Uterus (tissue), 2 donors: ENCODE data around the gene A4GALT.

ENCODE experiments used
- POLR2A ChIP-seq, 2 donors: fragments of 450-650 bp; IDR thresholded peaks; one replicate each; pipeline ENCODE4 v1.6.1; 2016; ENCODE audit warnings: antibody characterized with exemption in 2 of 2, mild to moderate bottlenecking in 1 of 2, moderate library complexity in 1 of 2
- TF ChIP-seq, protein P1 (sequence below), 4 experiments: fragments of 200-600 bp in 2 of 4; fragments of 450-650 bp in 2 of 4; sonication (generic) in 2 of 4; IDR thresholded peaks; one replicate each; pipeline ENCODE4 v1.5.1; 2016 to 2019; ENCODE audit warnings: antibody characterized with exemption in 4 of 4, mild to moderate bottlenecking in 2 of 4, moderate library complexity in 1 of 4

GRCh38 chr22:42685941-42686653 is 34.6 kb downstream of the A4GALT start:
- TF ChIP-seq, protein P1, sequence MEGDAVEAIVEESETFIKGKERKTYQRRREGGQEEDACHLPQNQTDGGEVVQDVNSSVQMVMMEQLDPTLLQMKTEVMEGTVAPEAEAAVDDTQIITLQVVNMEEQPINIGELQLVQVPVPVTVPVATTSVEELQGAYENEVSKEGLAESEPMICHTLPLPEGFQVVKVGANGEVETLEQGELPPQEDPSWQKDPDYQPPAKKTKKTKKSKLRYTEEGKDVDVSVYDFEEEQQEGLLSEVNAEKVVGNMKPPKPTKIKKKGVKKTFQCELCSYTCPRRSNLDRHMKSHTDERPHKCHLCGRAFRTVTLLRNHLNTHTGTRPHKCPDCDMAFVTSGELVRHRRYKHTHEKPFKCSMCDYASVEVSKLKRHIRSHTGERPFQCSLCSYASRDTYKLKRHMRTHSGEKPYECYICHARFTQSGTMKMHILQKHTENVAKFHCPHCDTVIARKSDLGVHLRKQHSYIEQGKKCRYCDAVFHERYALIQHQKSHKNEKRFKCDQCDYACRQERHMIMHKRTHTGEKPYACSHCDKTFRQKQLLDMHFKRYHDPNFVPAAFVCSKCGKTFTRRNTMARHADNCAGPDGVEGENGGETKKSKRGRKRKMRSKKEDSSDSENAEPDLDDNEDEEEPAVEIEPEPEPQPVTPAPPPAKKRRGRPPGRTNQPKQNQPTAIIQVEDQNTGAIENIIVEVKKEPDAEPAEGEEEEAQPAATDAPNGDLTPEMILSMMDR (IDR thresholded peaks at IDR 0.05), result no peak
- TF ChIP-seq POLR2A (IDR thresholded peaks at IDR 0.05), result no peak
